Ovary (tissue), 9 donors: Measurements from ENCODE around the gene ACTN1. TPM values are rescaled to one million over a fixed set of nuclear protein-coding genes. Genes with fewer than 3 reads are reported as not detected.

ENCODE experiments used
- DNase-seq, 5 donors: peaks; one replicate each; pipeline ENCODE4 v3.0.0-alpha.2; 2019 to 2020
- H3K27ac ChIP-seq, 2 donors: fragments of 200-600 bp; one replicate each; pipeline versions ENCODE4 v1.5.1 to v1.8.0; 2019 to 2022
- H3K27me3 ChIP-seq: fragments of 200-600 bp; one replicate; pipeline ENCODE4 v1.8.0; 2022
- H3K36me3 ChIP-seq: fragments of 200-600 bp; sonication (generic); one replicate; pipeline ENCODE4 v1.5.1; 2019
- H3K4me1 ChIP-seq: one replicate; pipeline ENCODE4 v1.8.1; 2013; ENCODE audit warnings: mild to moderate bottlenecking, moderate library complexity; ENCODE audit not compliant: insufficient read depth
- H3K4me3 ChIP-seq: fragments of 200-600 bp; sonication (generic); one replicate; pipeline ENCODE4 v1.5.1; 2017
- H3K9me3 ChIP-seq, 2 donors: fragments of 200-600 bp in 1 of 2; sonication (generic) in 1 of 2; one replicate each; pipeline versions ENCODE4 v1.5.1 to v1.8.1; 2013 to 2019; ENCODE audit warnings: mild to moderate bottlenecking in 1 of 2, moderate library complexity in 1 of 2
- CTCF ChIP-seq, 3 donors: fragments of 450-650 bp in 2 of 3; fragments of 200-600 bp in 1 of 3; IDR thresholded peaks; one replicate each; pipeline versions ENCODE4 v1.5.1 to v1.8.0; 2016 to 2022; ENCODE audit warnings: antibody characterized with exemption in 3 of 3, mild to moderate bottlenecking in 1 of 3
- EP300 ChIP-seq: sonication (generic); formaldehyde crosslinking; IDR thresholded peaks from one replicate; pipeline ENCODE4 v1.6.1; 2017; ENCODE audit warnings: antibody characterized with exemption
- POLR2A ChIP-seq: fragments of 450-650 bp; IDR thresholded peaks from one replicate; pipeline ENCODE4 v1.6.1; 2017; ENCODE audit warnings: antibody characterized with exemption, mild to moderate bottlenecking, moderate library complexity
- WGBS, 3 donors: extraction: QIAGEN DNeasy Blood & Tissue Kit in 1 of 3; methylation state at CpG; one replicate each; pipeline versions ENCODE4 v1.1.5 to v1.1.7; 2013 to 2017; 5-methylcytosine and 5-hydroxymethylcytosine counted together
- intact Hi-C, 4 donors: fragments of 100-400 bp; cut with DNase I; formaldehyde crosslinking; loops; one replicate each; pipeline versions ENCODE4 v1.11.0 to v1.15.1; 2022 to 2023
- polyA plus RNA-seq, 2 donors: library from polyadenylated mRNA; stranded (reverse); fragments of 200-250 nt in 1 of 2; fragments of 350-450 nt in 1 of 2; fragmentation: Illumina TruSeq in 1 of 2; extraction: RNeasy Lipid Tissue Mini Kit (QIAGEN cat#74804) in 1 of 2; gene quantifications; one replicate each; pipeline ENCODE4 v1.2.3, GENCODE V29; 2013 to 2014
- total RNA-seq, 7 donors: library from RNA; depleted of rRNA in 2 of 7; stranded (reverse); fragments of >200 nt in 2 of 7; fragmentation: NEBNext Ultra II Directional in 3 of 7; extraction: Animal tissue kit (Norgen Biotek cat#: 25700) in 3 of 7; gene quantifications; one replicate each; pipeline versions ENCODE4 v1.1.0 to v1.2.4, GENCODE V29; 2016 to 2023
- donor health status: DM: no; HTN: no; CAD: no; lungs with moderate emphysema.
- donor health status: DM: no; HTN: no; CAD: no.
- donor health status: Bipolar disorder and iron deficiency.
- donor health status: DM: yes; HTN: yes; CAD: no.
- donor health status: DM: no; HTN: no; CAD: no.
- donor health status: DM: yes; HTN: yes; CAD: no.

ACTN1 gene
- total and polyA plus RNA-seq, 9 donors = 39.0 to 203 (median 138) TPM

GRCh38 chr14:68925373-68925772 lies 53.7 kb downstream of the ACTN1 start:
- 86 to 94% (median 91%) methylated on average over 10 of the region's 10 CpGs for WGBS, 3 donors

GRCh38 chr14:68924186-68925158 lies 54.6 kb downstream of the ACTN1 start:
- Histone ChIP-seq H3K4me1 (peaks cover 9% of the 10 kb centered on the region), H3K27ac (no peak overlapping the region), H3K27me3 (no peaks in the 10 kb centered on the region), H3K4me3 (no peak overlapping the region), H3K36me3 (no peaks in the 10 kb centered on the region), H3K9me3 (no peaks in the 10 kb centered on the region)
- WGBS, 3 donors = 65 to 69% (median 67%) methylated on average over 12 of the region's 12 CpGs
- TF ChIP-seq POLR2A = no peak
- no peak for TF ChIP-seq CTCF (IDR thresholded peaks at IDR 0.05)
- no peak for TF ChIP-seq EP300
- intact Hi-C loops = loop anchor here in 1 of 4 donors (10.0 kb wide), 1 partner anchor 50 kb away; the partner anchor contains the start of gene ACTN1
- DNase-seq = no peak

More at GRCh38 chr14:68925373-68925772, 53.7 kb downstream of the ACTN1 start:
- Histone ChIP-seq H3K36me3 (no peaks in the 10 kb centered on the region), H3K27me3 (no peaks in the 10 kb centered on the region), H3K27ac (no peak overlapping the region), H3K9me3 (no peaks in the 10 kb centered on the region), H3K4me3 (no peak overlapping the region), H3K4me1 (peaks cover 9% of the 10 kb centered on the region)
- DNase-seq = no peak
- TF ChIP-seq CTCF (IDR thresholded peaks at IDR 0.05) (no peak), EP300 (no peak), POLR2A (no peak)
- intact Hi-C loops = loop anchor here in 1 of 4 donors (10.0 kb wide), 1 partner anchor 49 kb away; the partner anchor contains the start of gene ACTN1

- TF ChIP-seq EP300 = no peak
- no peak for TF ChIP-seq CTCF (IDR thresholded peaks at IDR 0.05)
- TF ChIP-seq POLR2A = no peak
- 62 to 73% (median 65%) methylated on average over 7 of the region's 7 CpGs for WGBS, 3 donors
- H3K4me3 ChIP-seq = no peak overlapping the region
- H3K4me1 ChIP-seq = peaks cover 3% of the 10 kb centered on the region
- H3K27ac ChIP-seq = no peak overlapping the region
- no peaks in the 10 kb centered on the region for H3K27me3 ChIP-seq
- intact Hi-C loops = loop anchor here in 1 of 4 donors (10.0 kb wide), 1 partner anchor 52 kb away; the partner anchor contains the start of gene ACTN1
- no peaks in the 10 kb centered on the region for H3K9me3 ChIP-seq
- no peak for DNase-seq
- no peaks in the 10 kb centered on the region for H3K36me3 ChIP-seq
Measured at GRCh38 chr14:68922886-68923285, 56.2 kb downstream of the ACTN1 start.

- no peak for TF ChIP-seq EP300
- TF ChIP-seq POLR2A = no peak
- TF ChIP-seq CTCF (IDR thresholded peaks at IDR 0.05) = no peak
- WGBS, 3 donors = 21 to 33% (median 29%) methylated on average over 6 of the region's 6 CpGs
Measured at GRCh38 chr14:68922201-68922621, 56.9 kb downstream of the ACTN1 start.

More at GRCh38 chr14:68922201-68922621, 56.9 kb downstream of the ACTN1 start:
- no peak overlapping the region for H3K4me3 ChIP-seq
- H3K36me3 ChIP-seq = no peaks in the 10 kb centered on the region
- H3K27ac ChIP-seq = no peak overlapping the region
- H3K9me3 ChIP-seq = no peaks in the 10 kb centered on the region
- DNase-seq = no peak
- H3K4me1 ChIP-seq = peaks cover 3% of the 10 kb centered on the region
- intact Hi-C loops = loop anchor here in 1 of 4 donors (10.0 kb wide), 1 partner anchor 53 kb away; the partner anchor contains the start of gene ACTN1
- no peaks in the 10 kb centered on the region for H3K27me3 ChIP-seq
